Prostate gland (tissue), 2 donors: ENCODE measurements around the gene MCCD1.

Experiments
- POLR2A ChIP-seq: fragments of 450-650 bp; IDR thresholded peaks from one replicate; pipeline ENCODE4 v1.6.1; 2016; ENCODE audit warnings: antibody characterized with exemption, mild to moderate bottlenecking
- POLR2AphosphoS5 ChIP-seq: sonication (generic); formaldehyde crosslinking; IDR thresholded peaks from one replicate; pipeline ENCODE4 v1.6.1; 2017; ENCODE audit warnings: antibody characterized with exemption
- TF ChIP-seq, protein P1 (sequence below), 4 experiments: fragments of 200-600 bp in 2 of 4; fragments of 450-650 bp in 2 of 4; sonication (generic) in 2 of 4; IDR thresholded peaks; 1 replicate in 3 of 4; 2 replicates in 1 of 4; pipeline ENCODE4 v1.5.1; 2016 to 2019; ENCODE audit warnings: antibody characterized with exemption in 4 of 4, mild to moderate bottlenecking in 2 of 4, moderate library complexity in 2 of 4

- TF ChIP-seq, protein P1, sequence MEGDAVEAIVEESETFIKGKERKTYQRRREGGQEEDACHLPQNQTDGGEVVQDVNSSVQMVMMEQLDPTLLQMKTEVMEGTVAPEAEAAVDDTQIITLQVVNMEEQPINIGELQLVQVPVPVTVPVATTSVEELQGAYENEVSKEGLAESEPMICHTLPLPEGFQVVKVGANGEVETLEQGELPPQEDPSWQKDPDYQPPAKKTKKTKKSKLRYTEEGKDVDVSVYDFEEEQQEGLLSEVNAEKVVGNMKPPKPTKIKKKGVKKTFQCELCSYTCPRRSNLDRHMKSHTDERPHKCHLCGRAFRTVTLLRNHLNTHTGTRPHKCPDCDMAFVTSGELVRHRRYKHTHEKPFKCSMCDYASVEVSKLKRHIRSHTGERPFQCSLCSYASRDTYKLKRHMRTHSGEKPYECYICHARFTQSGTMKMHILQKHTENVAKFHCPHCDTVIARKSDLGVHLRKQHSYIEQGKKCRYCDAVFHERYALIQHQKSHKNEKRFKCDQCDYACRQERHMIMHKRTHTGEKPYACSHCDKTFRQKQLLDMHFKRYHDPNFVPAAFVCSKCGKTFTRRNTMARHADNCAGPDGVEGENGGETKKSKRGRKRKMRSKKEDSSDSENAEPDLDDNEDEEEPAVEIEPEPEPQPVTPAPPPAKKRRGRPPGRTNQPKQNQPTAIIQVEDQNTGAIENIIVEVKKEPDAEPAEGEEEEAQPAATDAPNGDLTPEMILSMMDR (IDR thresholded peaks at IDR 0.05) = no peak
- TF ChIP-seq POLR2AphosphoS5 (no peak), POLR2A (no peak)
Observed at GRCh38 chr6:31540640-31541039, 11.9 kb downstream of the MCCD1 start.
